ENCODE results near the gene NYNRIN.

The NYNRIN gene

DNA sequence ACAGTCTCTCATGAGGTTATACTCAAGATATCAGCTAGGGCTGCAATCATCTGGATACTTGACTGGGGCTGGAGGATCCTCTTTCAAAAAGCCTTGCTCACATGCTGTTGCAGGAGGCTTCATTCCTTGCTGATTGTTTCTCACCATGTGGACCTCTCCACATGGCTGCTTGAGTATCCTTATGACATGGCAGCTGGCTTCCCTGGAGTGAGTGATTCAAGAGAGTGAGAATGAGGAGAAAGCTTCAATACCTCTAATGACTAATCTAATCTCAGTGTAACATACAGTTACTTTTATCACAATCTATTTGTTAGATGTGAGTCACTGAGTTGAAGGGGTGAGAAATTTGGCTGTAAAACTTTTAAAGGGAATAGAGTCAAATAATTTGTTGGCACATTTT, 58.2 kb downstream of the NYNRIN start:
- no peak for DNase-seq (ENCODE audit: low read depth in 3 of 3)

DNA sequence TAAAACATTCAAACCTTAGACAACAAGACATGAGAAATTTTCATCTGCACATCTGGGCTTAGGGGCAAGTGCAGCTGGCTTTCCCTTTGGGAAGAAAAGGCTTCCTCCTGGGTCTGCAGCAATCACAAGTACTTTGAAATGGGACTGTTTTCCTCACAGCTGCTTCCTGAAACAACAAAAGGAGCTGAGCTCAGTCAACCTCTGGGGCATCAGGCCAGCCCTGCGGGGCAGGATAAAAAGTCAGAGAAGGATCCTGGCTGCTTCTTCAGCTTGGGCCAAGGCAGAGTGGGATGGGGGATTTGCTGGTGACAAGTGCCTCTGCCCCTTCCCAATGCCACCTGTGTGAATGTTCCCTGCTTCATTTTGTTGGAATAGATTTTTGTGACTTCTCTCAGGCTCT, 59.9 kb downstream of the NYNRIN start:
- no peak for DNase-seq (ENCODE audit: low read depth in 3 of 3)

DNA sequence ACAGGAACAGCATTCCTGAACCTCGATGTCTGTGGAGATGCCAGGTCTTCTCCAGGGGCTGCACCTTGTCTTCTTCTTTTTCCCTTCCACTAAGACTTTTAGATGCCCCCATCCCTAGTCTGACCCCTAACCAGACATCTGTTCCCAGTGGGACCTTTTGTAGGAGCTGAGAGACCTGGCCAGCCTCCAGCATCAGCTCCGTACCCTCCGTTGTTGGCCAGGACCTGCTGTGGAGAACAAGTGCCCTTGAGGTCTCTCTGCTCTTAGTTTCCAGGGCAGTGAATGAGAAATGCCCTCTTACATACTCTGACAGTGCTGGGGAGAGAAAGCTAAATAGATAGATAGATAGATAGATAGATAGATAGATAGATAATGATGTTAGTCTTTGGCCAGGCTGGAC, 60.5 kb downstream of the NYNRIN start:
- DNase-seq (ENCODE audit: low read depth in 3 of 3) = no peak

DNA sequence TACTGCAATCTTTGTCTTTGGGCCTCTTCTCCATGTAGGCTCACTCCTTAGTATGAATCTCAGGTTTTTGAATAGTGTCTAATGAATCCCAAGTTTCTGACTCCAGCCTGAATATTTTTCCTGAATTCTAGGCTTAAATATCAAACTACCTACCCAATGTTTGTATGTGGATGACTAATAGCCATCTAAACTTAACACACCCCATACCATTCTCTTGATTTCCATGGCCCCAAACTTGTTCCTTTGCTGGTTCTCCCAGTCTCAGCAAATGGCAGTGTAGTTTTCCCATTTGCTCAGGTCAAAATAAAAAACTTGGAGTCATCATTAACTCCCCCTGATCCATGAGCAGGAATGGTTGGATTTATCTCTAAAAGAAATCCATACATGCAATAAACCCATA, 62.5 kb downstream of the NYNRIN start:
- no peak for DNase-seq (ENCODE audit: low read depth in 3 of 3)

- DNase-seq (ENCODE audit: low read depth in 3 of 3) = no peak
Measured at GRCh38 chr14:24463017-24463883, 64.4 kb downstream of the NYNRIN start.

GRCh38 chr14:24463884-24464785, 65.3 kb downstream of the NYNRIN start:
- DNase-seq (ENCODE audit: low read depth in 3 of 3) = no peak

- DNase-seq (ENCODE audit: low read depth in 3 of 3) = no peak
Measured at GRCh38 chr14:24465368-24465767, 66.6 kb downstream of the NYNRIN start.

DNA sequence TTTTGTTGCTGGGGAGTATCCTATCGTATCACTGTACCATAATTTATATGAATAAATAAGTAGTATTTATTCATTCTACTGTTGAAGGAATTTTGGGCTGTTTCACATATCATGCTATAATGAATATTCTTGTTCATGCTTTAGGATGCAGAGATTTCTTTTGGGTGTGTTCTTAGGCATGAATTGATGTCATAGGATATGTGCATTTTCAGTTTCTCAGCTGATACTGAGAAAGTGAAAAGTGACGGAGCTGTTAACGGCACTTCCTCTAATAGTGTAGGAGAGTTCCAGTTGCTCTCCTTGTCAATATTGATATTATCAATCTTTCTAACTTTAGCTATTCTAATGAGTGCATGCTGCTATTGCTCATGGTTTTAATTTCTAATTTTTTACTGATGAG, 67.0 kb downstream of the NYNRIN start:
- no peak for DNase-seq (ENCODE audit: low read depth in 3 of 3)
